Testis (tissue), 2 donors: ENCODE data around the gene MAPKBP1.

ENCODE experiments used
- POLR2A ChIP-seq: fragments of 450-650 bp; IDR thresholded peaks from one replicate; pipeline ENCODE4 v1.6.1; 2017; ENCODE audit warnings: antibody characterized with exemption, mild to moderate bottlenecking, moderate library complexity
- TF ChIP-seq, protein P1 (sequence below), 3 experiments: fragments of 450-650 bp in 2 of 3; fragments of 200-600 bp in 1 of 3; sonication (generic) in 1 of 3; IDR thresholded peaks; one replicate each; pipeline ENCODE4 v1.5.1; 2016 to 2019; ENCODE audit warnings: antibody characterized with exemption in 3 of 3, mild to moderate bottlenecking in 2 of 3, moderate library complexity in 1 of 3

DNA sequence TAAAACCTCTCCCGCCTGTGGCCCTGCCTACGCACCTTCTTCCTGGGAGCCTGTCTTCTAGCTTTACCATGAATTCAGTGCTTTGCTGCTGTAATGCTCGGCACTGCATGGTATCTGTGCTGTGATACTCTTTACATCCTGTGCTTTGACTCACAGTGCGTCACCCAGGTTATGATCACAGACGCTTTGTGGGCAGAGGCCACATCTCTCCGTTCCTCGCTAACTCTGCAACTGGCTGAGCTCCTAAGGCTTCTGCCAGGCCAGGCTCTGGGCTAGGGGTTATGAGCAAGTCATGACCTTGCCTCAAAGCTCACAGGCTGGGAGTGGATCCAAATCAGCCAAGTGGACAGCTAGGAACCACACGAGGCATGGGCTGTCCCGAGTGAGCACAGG, 96.4 kb downstream of the MAPKBP1 start:
- TF ChIP-seq, protein P1, sequence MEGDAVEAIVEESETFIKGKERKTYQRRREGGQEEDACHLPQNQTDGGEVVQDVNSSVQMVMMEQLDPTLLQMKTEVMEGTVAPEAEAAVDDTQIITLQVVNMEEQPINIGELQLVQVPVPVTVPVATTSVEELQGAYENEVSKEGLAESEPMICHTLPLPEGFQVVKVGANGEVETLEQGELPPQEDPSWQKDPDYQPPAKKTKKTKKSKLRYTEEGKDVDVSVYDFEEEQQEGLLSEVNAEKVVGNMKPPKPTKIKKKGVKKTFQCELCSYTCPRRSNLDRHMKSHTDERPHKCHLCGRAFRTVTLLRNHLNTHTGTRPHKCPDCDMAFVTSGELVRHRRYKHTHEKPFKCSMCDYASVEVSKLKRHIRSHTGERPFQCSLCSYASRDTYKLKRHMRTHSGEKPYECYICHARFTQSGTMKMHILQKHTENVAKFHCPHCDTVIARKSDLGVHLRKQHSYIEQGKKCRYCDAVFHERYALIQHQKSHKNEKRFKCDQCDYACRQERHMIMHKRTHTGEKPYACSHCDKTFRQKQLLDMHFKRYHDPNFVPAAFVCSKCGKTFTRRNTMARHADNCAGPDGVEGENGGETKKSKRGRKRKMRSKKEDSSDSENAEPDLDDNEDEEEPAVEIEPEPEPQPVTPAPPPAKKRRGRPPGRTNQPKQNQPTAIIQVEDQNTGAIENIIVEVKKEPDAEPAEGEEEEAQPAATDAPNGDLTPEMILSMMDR (IDR thresholded peaks at IDR 0.05), result no peak
- no peak for TF ChIP-seq POLR2A
